Hepatic stellate cell (primary cell): ENCODE measurements around the gene LMBR1.
"Not testable (repeated sequence)": the region's sequence is repeated elsewhere in the genome, so short reads cannot be mapped to it uniquely, and the experiment has no call there.

Experiments
- DNase-seq: peaks from one replicate; pipeline ENCODE4 v3.0.0; 2011; ENCODE audit warnings: low spot score

LMBR1 gene

GRCh38 chr7:156655251-156655650 lies 237.7 kb downstream of the LMBR1 start:
- DNase-seq: no peak

GRCh38 chr7:156654511-156655234 lies 238.3 kb downstream of the LMBR1 start:
- DNase-seq: no peak

- DNase-seq: no peak
These were observed 240.0 kb downstream of the LMBR1 start for GRCh38 chr7:156652886-156653568.

GRCh38 chr7:156651474-156651873 lies 241.5 kb downstream of the LMBR1 start:
- DNase-seq: no peak

GRCh38 chr7:156650042-156650441 lies 242.9 kb downstream of the LMBR1 start:
- no peak for DNase-seq

- DNase-seq: not testable (repeated sequence)
These were observed 245.7 kb downstream of the LMBR1 start for GRCh38 chr7:156647330-156647729.

- DNase-seq: no peak
These were observed 250.5 kb downstream of the LMBR1 start for GRCh38 chr7:156642306-156643045.

- peak; percentile 38 for DNase-seq
These were observed 252.0 kb downstream of the LMBR1 start for GRCh38 chr7:156640949-156641485.

GRCh38 chr7:156640257-156640948 lies 252.6 kb downstream of the LMBR1 start, which contains the start of gene RNF32:
TSS of gene RNF32 (plus strand) at chr7:156640774. CDS start at chr7:156643878, 3,104 bp downstream.
- peak; percentile 99 for DNase-seq

- DNase-seq: no peak
These were observed 253.3 kb downstream of the LMBR1 start for GRCh38 chr7:156639426-156640256.

GRCh38 chr7:156638443-156639077 lies 254.4 kb downstream of the LMBR1 start:
- DNase-seq: no peak

- not testable (repeated sequence) for DNase-seq
These were observed 255.9 kb downstream of the LMBR1 start for GRCh38 chr7:156637093-156637492.

- DNase-seq: no peak
These were observed 257.2 kb downstream of the LMBR1 start for GRCh38 chr7:156635529-156636385.

GRCh38 chr7:156634117-156634516 lies 258.9 kb downstream of the LMBR1 start:
- no peak for DNase-seq

- no peak for DNase-seq
These were observed 263.1 kb downstream of the LMBR1 start for GRCh38 chr7:156629873-156630272.

- DNase-seq: no peak
These were observed 264.4 kb downstream of the LMBR1 start for GRCh38 chr7:156628562-156628961.
